GM20000 (cell line): ENCODE data around the gene HTT.
A peak's percentile ranks its signal among the peaks of the same experiment; 100 is the strongest.

Source experiments
- DNase-seq: peaks from one replicate; pipeline ENCODE4 v3.0.0; 2012; ENCODE audit warnings: low spot score
- TF ChIP-seq, protein P1 (sequence below): IDR thresholded peaks from 2 replicates; pipeline ENCODE4 v1.5.1; 2012; ENCODE audit warnings: mild to moderate bottlenecking, control low read depth; ENCODE audit errors: extremely low read depth, missing control alignments

The HTT gene

DNA sequence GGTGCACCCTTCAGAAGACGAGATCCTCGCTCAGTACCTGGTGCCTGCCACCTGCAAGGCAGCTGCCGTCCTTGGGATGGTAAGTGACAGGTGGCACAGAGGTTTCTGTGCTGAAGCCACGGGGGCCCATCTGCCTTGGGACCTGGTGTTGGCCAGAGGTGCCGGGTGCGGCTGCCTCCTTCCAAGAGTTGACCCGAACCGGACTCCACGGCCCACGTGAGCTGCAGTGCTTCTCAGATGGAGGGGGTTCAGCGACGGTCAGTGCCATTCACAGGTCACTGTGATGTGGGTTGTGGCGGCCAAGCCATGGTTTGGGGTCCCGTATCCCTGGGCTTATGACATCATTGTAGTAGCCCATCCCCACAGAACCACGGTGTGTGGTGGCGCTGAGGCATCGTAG, 155.5 kb downstream of the HTT start:
- no peak for DNase-seq
- TF ChIP-seq, protein P1, sequence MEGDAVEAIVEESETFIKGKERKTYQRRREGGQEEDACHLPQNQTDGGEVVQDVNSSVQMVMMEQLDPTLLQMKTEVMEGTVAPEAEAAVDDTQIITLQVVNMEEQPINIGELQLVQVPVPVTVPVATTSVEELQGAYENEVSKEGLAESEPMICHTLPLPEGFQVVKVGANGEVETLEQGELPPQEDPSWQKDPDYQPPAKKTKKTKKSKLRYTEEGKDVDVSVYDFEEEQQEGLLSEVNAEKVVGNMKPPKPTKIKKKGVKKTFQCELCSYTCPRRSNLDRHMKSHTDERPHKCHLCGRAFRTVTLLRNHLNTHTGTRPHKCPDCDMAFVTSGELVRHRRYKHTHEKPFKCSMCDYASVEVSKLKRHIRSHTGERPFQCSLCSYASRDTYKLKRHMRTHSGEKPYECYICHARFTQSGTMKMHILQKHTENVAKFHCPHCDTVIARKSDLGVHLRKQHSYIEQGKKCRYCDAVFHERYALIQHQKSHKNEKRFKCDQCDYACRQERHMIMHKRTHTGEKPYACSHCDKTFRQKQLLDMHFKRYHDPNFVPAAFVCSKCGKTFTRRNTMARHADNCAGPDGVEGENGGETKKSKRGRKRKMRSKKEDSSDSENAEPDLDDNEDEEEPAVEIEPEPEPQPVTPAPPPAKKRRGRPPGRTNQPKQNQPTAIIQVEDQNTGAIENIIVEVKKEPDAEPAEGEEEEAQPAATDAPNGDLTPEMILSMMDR = no peak

DNA sequence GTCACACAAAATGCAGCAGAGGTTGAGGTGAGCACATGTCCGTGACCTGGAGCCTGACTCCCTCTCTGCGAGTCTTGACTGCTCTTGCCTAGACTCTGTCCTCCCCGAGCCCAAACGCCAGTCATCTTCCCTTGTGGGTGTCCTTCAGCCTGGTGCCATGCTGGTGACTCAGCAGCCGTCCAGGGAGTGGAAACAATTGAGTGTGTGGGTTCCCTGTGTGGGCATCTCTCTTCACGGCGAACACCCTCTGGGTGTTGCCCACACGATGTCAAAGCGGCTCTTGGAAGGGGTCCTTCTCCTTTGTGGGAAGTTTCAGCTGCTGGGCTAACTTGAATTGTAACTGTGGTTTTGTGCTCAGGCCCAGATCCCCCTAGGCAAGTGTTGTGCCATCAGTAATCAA, 157.0 kb downstream of the HTT start:
- TF ChIP-seq, protein P1 = no peak
- peak; percentile 15 for DNase-seq

DNA sequence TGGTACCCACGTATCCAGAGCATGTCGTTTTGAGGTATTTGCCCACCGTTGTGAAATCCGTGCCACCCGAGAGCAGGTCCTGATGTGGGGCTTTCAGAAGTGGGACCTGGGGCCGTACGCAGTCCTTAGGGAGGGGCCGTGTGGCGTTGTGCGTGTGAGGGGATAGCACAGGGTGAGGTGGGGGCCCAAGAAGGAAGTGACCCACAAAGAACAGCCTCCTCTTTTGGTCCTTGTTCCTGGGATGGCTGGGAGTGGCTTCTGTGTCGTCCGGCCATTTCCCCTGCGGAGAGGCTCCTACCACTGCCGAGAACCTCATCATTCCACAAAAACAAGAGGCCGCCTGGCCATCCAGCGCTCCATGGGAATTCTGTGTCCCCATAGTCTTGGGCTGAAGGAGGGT, 157.5 kb downstream of the HTT start:
- no peak for DNase-seq
- TF ChIP-seq, protein P1 = no peak

DNA sequence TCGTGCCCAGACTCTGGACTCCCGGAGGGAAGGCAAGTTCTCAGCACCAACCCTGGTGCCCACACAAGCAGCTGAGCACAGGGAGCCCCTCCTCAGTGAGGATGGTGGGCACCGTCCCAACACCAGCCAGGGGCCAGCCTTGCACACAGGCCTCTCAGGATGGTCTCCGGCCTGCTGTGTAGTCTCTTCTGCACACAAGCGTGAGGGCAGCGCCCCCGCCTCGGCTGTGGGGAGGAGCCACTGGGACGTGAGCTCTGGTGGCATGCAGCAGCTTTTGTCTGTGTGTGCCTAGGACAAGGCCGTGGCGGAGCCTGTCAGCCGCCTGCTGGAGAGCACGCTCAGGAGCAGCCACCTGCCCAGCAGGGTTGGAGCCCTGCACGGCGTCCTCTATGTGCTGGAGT, 158.4 kb downstream of the HTT start:
- no peak for DNase-seq
- TF ChIP-seq, protein P1 = no peak

DNA sequence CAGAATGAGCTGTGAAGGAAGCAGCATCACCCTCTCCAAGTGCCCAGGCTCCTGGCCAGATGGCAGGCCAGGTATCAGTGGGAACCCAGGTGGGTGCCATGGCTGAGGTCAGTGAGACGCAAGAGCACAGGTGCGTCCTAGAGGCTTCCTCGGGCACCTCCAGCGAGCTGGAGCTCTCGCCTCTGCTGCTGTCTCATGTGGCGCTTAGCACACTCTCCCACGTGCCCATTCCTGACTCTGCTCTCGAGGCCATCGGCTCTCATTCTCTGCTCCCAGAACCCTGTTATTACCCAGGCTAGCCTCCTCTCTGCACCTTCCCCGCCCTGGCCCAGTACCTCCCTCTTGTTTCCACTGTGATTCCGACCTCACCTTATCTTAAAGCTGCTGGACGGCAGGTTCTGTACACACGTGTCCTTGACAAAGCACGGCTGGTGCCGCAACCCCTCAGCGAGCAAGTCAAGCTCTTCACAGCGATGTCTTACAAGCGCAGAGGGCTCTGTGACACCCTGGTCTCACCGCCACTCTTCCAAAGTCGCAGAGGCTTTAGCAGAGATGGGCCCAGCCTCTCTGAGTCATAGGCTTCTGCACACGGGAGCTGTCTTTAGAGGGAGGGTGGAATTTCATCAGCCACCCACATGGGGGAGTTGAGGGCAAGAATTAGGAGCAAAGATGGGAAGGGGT, 159.1 kb downstream of the HTT start:
- DNase-seq = no peak
- TF ChIP-seq, protein P1 = no peak

DNA sequence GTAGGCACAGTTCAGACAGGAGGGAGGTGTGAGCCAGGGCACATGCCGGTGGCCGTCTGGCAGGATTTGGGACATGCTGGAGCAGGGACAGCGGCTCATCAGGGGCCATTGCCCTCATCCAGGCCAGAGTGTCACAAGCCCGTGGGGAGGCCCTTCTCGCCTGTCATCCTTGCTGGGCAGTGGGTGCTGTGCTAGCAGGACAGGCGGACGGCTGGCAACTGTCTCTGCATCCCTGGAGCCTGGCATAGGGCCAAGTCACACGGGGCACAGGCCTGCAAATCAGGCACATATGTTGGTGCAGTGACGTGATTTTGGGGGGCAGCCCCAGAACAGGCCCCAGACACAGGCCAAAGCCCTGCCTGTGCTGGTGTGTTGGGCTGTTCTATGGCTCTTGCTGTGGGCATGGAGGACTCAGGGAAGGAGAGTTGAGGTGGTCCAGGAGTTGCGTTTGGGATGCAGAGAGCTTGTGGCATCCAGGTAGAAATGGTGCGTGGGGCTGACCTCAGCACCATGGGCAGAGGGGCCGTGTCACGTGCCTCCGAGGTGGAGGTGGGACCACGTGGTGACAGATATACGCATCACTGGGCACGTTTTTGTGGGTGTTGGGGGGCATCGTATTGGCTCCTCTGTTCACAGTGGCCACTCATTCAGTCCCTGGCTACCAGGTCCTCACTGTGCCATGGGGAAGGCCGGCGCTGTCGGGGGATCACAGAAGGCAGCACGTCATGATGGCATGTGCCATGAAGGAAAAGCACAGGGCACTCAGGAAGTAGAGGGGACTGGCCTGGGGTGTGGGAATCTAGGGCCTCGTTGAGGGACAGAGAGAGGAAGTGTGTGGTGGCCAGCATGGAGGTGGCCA, 159.9 kb downstream of the HTT start:
- TF ChIP-seq, protein P1 = no peak
- DNase-seq = peak; percentile 22

DNA sequence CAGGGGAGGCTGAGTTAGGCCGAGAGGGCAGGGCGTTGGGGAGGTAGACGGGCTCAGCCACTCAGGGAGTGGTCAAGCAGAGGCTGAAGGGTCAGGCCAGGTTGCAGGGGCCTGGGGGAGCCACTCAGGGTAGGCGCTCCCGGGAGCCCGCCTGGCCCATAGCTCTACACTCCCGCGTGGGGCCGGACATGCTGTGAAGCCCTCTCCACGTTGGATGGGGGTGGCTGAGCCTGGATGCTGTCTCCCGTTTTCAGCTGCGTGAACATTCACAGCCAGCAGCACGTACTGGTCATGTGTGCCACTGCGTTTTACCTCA, 160.5 kb downstream of the HTT start:
- no peak for DNase-seq
- TF ChIP-seq, protein P1 = no peak
